Mucosa of stomach (tissue), 1 donor: ENCODE measurements around the gene FCHO2.
"Not testable (repeated sequence)": the region's sequence is repeated elsewhere in the genome, so short reads cannot be mapped to it uniquely, and the experiment has no call there.

Source experiments
- H3K27me3 ChIP-seq: one replicate; pipeline ENCODE4 v1.7.0; 2013; ENCODE audit warnings: mild to moderate bottlenecking, low read length; ENCODE audit not compliant: control insufficient read depth, insufficient read depth
- H3K36me3 ChIP-seq: one replicate; pipeline ENCODE4 v1.7.0; 2013; ENCODE audit warnings: low read length; ENCODE audit not compliant: control insufficient read depth, insufficient read depth
- H3K4me1 ChIP-seq: one replicate; pipeline ENCODE4 v1.7.0; 2013; ENCODE audit warnings: mild to moderate bottlenecking, low read length; ENCODE audit not compliant: control insufficient read depth, insufficient read depth
- H3K4me3 ChIP-seq: one replicate; pipeline ENCODE4 v1.7.0; 2013; ENCODE audit warnings: low read length
- H3K9ac ChIP-seq: one replicate; pipeline ENCODE4 v1.7.0; 2013; ENCODE audit warnings: mild to moderate bottlenecking, low read length, moderate library complexity
- H3K9me3 ChIP-seq: one replicate; pipeline ENCODE4 v1.7.0; 2013; ENCODE audit warnings: mild to moderate bottlenecking, low read length, moderate library complexity; ENCODE audit not compliant: control insufficient read depth
- donor health status: Pancreatic carcinoma.

FCHO2 gene

DNA sequence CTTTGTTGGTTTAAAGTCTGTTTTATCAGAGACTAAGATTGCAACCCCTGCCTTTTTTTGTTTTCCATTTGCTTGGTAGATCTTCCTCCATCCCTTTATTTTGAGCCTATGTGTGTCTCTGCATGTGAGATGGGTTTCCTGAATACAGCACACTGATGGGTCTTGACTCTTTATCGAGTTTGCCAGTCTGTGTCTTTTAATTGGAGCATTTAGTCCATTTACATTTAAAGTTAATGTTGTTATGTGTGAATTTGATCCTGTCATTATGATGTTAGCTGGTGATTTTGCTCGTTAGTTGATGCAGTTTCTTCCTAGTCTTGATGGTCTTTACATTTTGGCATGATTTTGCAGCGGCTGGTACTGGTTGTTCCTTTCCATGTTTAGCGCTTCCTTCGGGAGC lies 18.6 kb downstream of the FCHO2 start:
- not testable (repeated sequence) for H3K4me1 ChIP-seq, H3K9me3 ChIP-seq, H3K27me3 ChIP-seq, H3K4me3 ChIP-seq, H3K9ac ChIP-seq, H3K36me3 ChIP-seq

DNA sequence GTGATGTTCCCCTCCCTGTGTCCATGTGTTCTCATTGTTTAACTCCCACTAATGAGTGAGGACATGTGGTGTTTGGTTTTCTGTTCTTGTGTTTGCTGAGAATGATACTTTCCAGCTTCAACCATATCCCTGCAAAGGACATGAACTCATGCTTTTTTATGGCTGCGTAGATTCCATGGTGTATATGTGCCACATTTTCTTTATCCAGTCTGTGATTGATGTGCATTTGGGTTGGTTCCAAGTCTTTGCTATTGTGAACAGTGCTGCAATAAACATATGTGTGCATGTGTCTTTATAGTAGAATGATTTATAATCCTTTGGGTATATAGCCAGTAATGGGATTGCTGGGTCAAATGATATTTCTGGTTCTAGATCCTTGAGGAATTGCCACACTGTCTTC lies 21.0 kb downstream of the FCHO2 start:
- not testable (repeated sequence) for H3K9me3 ChIP-seq, H3K4me1 ChIP-seq, H3K27me3 ChIP-seq, H3K4me3 ChIP-seq, H3K9ac ChIP-seq, H3K36me3 ChIP-seq

DNA sequence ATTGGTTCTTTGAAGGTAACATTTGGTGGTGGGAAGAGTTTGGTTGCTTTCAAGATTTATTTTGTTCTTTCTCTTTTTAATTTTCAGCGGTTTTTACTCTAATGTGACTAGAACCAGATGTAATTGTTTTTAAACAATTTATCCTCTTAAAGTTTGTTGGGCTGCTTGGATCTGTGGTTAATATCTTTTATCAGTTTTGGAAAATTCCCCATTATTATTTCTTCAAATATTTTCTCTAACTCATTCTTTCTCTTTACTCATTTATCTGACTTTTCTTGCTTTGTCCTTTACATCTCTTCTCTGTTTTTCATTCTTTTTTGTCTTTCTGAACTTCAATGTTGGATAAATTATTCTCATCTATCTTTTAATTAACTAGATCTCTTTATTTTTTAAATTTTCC lies 29.9 kb downstream of the FCHO2 start:
- Histone ChIP-seq H3K9me3 (no peaks in the 10 kb centered on the region), H3K36me3 (no peaks in the 10 kb centered on the region), H3K4me3 (no peak overlapping the region), H3K9ac (no peak overlapping the region), H3K27me3 (no peaks in the 10 kb centered on the region), H3K4me1 (no peaks in the 10 kb centered on the region)

DNA sequence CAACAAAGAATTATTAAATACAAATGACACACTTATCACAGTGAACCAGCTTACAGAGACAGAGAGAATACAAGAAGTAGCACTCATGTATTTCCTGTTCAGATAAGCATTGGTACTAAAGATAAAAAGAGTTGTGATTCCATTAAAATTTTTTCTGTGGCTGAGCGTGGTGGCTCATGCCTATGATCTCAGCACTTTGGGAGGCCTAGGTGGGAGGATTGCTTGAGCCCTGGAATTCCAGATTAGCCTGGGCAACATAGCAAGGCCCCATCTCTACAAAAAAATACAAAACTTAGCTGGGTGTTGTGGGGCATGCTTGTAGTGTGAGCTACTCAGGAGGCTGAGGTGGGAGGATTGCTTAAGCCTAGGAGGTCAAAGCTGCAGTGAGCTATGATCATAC lies 32.9 kb downstream of the FCHO2 start:
- Histone ChIP-seq H3K27me3 (no peaks in the 10 kb centered on the region), H3K4me1 (no peaks in the 10 kb centered on the region), H3K9me3 (no peaks in the 10 kb centered on the region), H3K4me3 (no peak overlapping the region), H3K36me3 (no peaks in the 10 kb centered on the region), H3K9ac (no peak overlapping the region)

DNA sequence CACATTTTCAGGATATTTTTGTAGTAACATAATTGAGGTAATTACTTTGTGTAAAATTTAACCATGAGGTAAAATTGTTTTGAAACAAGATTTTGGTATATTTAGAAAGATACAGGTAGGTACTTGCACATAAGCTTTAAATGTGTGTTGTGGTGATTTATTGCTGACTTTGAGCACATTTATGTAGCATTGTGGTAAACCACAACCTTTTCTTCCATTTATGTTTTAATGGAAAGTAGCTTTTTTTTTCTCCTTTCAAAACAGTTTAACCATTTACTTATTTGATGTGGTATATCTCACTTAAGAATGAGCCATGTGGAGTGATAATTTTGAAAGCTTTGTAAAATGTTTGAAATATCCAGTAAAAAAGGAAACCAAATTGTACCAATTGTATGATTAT lies 35.6 kb downstream of the FCHO2 start:
- Histone ChIP-seq H3K27me3 (no peaks in the 10 kb centered on the region), H3K4me3 (no peak overlapping the region), H3K4me1 (no peaks in the 10 kb centered on the region), H3K36me3 (no peaks in the 10 kb centered on the region), H3K9ac (no peak overlapping the region), H3K9me3 (no peaks in the 10 kb centered on the region)

DNA sequence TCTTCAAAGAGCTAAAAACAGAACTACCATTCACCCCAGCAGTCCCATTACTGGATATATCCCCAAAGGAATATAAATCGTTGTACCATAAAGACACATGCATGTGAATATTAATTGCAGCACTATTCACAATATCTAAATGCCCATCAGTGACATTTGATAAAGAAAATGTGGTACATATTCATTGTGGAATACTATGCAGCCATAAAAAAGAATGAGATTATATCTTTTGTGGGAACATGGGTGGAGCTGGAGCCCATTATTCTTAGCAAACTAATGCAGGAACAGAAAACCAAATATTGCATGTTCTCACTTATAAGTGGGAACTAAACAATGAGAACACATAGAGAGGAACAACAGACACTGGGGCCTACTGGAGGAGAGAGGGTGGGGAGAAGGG lies 38.7 kb downstream of the FCHO2 start:
- Histone ChIP-seq H3K9ac (no peak overlapping the region), H3K4me3 (no peak overlapping the region), H3K9me3 (no peaks in the 10 kb centered on the region), H3K4me1 (no peaks in the 10 kb centered on the region), H3K36me3 (no peaks in the 10 kb centered on the region), H3K27me3 (no peaks in the 10 kb centered on the region)

DNA sequence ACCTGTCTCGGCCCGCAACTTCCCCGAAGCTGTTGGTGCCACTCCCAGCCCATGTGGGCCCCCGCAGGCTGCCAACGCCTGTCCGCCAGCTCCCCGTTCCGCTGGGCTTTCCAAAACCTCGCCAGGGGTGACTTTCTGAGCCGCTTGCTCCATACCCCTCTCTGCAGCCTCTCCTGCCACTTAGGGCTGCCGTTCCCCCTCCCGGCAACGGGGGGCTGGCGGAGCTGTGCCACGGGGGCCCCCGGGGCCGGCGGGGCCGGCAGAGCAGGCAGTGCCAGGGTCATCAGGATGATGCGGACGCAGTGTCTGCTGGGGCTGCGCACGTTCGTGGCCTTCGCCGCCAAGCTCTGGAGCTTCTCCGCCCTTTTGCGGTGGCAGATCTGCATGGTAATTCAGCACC lies 40.8 kb downstream of the FCHO2 start:
- no peak overlapping the region for H3K9ac ChIP-seq
- no peaks in the 10 kb centered on the region for H3K4me1 ChIP-seq
- no peaks in the 10 kb centered on the region for H3K27me3 ChIP-seq
- H3K9me3 ChIP-seq = no peaks in the 10 kb centered on the region
- no peaks in the 10 kb centered on the region for H3K36me3 ChIP-seq
- no peak overlapping the region for H3K4me3 ChIP-seq

DNA sequence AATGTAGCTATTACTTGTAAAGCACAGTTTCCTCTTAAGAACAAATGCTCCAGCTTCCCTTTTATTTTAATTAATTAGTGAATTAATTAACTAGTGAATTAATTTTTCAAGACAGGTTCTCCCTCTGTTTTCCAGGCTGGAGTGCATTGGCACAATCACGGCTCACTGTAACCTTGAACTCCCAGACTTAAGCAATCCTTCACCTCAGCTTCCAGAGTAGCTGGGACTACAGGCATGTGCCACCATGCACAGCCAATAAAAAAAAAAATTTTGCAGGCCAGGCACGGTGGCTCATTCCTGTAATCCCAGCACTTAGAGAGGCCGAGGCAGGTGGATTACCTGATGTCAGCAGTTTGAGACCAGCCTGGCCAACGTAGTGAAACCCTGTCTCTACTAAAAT lies 44.1 kb downstream of the FCHO2 start:
- Histone ChIP-seq H3K27me3 (no peaks in the 10 kb centered on the region), H3K4me1 (no peaks in the 10 kb centered on the region), H3K9me3 (no peaks in the 10 kb centered on the region), H3K4me3 (no peak overlapping the region), H3K36me3 (no peaks in the 10 kb centered on the region), H3K9ac (no peak overlapping the region)

DNA sequence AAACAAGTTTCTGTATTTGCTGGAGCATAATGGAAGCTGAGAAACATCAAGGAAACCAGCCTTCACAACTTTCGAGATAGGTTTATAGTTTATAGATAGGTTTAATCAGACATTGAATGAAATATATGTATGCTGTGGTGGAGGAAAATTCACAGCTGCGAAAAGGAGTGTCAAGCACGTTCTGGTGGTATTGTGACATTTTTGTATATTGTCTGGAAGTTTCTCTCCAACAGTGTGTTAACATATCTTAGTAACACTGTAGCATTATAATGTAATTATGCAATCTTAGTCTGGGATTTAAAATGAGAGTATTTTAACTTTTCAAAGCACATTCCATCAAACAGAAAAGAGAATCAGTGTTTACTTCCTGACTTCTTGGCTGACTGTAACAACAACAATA lies 50.0 kb downstream of the FCHO2 start:
- H3K27me3 ChIP-seq = no peaks in the 10 kb centered on the region
- peaks cover 5% of the 10 kb centered on the region for H3K36me3 ChIP-seq
- no peaks in the 10 kb centered on the region for H3K9me3 ChIP-seq
- H3K4me1 ChIP-seq = no peaks in the 10 kb centered on the region
- no peak overlapping the region for H3K9ac ChIP-seq
- H3K4me3 ChIP-seq = no peak overlapping the region

DNA sequence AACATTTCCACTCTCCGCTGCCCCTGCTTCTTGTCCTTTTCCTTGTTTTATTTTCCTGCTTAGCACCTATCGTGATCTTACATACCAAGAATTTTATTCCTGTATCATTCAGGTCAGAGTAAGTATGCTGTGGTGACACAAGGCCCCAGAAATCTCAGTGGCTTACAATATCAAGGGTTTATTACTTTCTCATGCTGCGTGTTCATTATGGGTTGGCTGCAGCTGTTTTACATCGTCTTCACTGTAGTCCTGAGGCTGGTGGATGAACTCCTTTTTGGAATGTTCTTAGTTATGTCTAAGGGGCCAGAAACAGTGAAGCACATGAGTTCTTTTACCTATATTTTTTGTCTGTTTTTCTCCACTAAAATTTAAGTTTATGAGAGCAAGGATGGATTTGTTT lies 51.2 kb downstream of the FCHO2 start:
- Histone ChIP-seq H3K9me3 (no peaks in the 10 kb centered on the region), H3K9ac (no peak overlapping the region), H3K4me1 (no peaks in the 10 kb centered on the region), H3K27me3 (no peaks in the 10 kb centered on the region), H3K4me3 (no peak overlapping the region), H3K36me3 (peaks cover 5% of the 10 kb centered on the region)

DNA sequence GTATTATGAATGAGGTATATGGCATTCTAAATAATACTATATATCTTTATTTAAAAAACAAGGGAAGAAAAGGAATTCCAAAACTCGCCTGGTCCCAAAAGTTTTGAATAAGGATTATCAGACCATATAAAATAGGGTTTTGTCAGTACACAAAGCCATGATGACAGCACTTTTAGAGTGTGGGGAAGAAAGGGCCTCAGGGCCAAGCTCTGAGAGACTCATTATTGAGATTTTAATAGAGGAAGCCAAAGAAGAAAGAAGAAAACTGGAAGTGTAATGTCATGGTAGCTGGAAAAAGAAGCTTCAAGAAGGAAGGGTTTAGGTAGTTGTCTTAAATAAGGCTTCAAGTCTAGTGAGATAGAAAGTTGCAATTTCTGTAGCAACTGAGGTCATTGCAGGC lies 53.0 kb downstream of the FCHO2 start:
- Histone ChIP-seq H3K27me3 (no peaks in the 10 kb centered on the region), H3K4me1 (no peaks in the 10 kb centered on the region), H3K9me3 (no peaks in the 10 kb centered on the region), H3K4me3 (no peak overlapping the region), H3K36me3 (peaks cover 5% of the 10 kb centered on the region), H3K9ac (no peak overlapping the region)

DNA sequence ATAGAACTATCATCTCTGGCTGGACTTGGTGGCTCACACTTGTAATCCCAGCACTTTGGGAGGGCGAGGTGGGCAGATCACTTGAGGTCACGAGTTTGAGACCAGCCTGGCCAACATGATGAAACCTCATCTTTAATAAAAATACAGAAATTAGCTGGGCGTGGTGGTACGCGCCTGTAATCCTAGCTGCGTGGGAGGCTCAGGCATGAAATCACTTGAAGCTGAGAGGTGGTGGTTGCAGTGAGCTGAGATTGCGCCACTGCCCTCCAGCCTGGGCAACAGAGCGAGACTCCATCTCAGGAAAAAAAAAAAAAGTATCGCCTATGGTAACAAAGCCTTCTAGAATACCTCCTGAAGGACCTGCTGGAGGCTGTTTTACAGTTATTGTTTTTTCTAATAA lies 55.8 kb downstream of the FCHO2 start:
- not testable (repeated sequence) for H3K36me3 ChIP-seq, H3K27me3 ChIP-seq, H3K9ac ChIP-seq

DNA sequence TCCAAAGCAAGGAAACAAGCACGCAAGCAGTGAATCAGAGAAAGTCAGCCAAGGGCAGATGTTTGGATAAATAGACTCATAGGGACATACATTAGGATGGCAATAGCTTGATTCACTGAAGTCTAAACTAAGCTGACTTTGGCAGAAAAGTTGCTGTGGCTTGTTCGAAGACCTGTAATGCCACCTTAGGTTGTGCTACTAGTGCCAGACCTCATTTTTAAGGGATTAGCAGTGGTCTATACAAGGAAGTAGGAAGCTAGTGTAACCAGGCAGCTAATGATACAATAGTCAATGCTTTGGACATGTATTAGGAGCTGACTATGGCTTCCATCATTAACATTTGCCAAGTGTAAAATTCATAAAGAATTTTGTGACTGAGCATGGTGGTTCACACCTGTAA lies 63.1 kb downstream of the FCHO2 start:
- Histone ChIP-seq H3K36me3 (no peaks in the 10 kb centered on the region), H3K9ac (no peak overlapping the region), H3K4me1 (no peaks in the 10 kb centered on the region), H3K9me3 (no peaks in the 10 kb centered on the region), H3K27me3 (no peaks in the 10 kb centered on the region), H3K4me3 (no peak overlapping the region)

More for the DNA sequence above, 55.8 kb downstream of the FCHO2 start:
- H3K9me3 ChIP-seq, H3K4me3 ChIP-seq, H3K4me1 ChIP-seq: not testable (repeated sequence)
